ENCODE data around the gene AFDN.
A peak's percentile ranks its signal among the peaks of the same experiment; 100 is the strongest.
"Not testable (repeated sequence)": the region's sequence is repeated elsewhere in the genome, so short reads cannot be mapped to it uniquely, and the experiment has no call there.

Gene AFDN

GRCh38 chr6:167972193-167972592 is 145.5 kb downstream of the AFDN start:
- intact Hi-C loops (cut with DNase I), result no loop called here
- no peak for DNase-seq

DNA sequence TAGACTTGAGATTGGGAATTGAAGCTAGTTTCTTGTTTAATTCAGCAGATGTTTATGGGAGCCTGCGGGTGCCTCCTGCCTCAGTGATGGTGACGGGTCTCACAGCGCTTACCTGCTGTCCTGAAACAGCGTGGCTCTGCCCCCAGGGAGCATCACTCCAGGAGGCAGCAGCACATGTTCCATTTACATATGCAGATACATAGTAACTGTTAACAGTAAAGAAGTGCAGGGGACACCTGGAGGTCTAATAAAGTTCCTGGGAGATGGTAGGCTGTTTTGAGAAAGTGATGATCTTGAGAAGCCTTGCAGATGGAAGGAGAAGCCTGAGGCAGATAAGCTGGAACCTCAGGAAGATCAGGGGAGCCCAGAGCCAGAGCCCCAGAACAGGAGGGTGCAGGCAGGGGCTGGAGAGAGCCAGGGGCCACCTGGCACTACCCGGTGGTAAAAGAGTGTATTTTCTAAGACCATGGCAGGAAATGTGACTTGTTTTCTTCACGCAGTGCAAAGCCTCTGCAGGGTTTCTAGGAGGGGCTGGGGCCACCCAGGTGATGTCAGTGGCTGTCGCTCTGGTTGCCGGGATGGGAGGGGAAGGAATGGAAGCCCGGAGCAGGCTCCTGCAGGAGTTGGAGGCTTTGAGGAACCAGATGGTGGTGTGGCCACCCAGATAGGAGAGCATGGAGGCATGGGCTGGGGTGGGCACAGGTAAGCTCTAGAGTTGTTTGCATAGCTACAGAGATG is 146.6 kb downstream of the AFDN start:
- DNase-seq, result no peak
- intact Hi-C loops (cut with DNase I), result no loop called here

DNA sequence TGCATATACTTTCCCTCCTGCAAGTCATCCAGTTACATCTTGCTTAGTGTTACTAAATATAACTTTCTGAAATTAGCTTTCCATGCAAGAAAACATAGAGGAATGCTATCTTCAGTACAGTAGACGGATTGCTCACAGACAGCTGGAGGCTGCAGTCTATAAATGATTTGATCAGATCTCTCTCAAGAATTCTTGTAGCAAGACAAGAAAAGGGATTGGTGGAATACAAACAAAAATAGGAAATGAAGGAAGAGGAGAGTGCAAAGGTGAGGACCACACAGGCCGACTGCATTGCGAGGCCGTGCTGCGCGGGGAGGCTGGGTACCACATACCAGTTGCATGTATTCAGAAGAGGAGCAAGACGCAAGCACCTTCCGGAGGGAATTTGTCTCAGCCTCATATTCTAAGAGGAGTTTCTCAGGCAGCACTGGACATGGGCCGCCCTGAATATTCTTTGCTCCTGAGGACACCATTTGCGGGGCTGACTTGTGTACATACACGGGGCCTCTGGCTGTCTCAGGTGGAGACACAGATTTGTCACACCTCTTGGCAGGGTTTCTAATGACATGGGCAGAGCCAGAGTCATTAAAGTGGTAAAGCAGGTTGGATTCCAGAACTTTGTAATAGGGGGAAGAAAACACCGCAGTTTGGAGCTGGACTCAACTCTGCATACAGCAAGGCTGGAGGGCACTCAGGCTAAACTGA is 148.1 kb downstream of the AFDN start:
- intact Hi-C loops (cut with DNase I), result no loop called here
- DNase-seq, result no peak

DNA sequence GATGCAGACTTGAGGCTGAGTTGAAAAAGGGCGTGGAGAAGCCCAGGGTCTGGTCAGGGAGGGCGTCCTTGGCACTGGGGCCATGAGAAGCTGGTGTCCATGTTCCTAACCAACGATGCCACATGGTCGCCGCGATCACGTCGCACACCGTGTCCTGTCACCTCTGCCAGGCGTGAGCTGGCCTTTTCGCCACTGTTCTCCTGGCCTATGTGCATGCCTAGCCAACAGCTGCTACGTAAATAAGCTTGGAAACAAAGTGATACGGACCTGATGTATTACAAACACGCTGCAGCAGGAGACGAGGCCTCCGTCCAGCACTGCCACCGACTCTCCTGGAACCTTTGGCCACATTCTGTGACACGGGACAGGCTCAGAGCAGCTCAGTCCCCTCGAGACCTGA is 148.7 kb downstream of the AFDN start:
- no peak for DNase-seq
- intact Hi-C loops (cut with DNase I), result no loop called here

DNA sequence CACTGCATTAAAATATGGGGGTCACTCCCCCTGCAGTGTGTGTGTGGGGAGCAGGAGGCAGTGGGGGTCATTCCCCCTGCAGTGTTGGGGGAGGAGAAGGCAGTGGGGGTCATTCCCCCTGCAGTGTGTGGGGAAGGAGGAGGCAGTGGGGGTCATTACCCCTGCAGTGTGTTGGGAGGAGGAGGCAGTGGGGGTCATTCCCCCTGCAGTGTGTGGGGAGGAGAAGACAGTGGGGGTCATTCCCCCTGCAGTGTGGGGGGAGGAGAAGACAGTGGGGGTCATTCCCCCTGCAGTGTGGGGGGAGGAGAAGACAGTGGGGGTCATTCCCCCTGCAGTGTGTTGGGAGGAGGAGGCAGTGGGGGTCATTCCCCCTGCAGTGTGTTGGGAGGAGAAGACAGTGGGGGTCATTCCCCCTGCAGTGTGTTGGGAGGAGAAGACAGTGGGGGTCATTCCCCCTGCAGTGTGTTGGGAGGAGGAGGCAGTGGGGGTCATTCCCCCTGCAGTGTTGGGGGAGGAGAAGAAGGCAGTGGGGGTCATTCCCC is 149.5 kb downstream of the AFDN start:
- intact Hi-C loops (cut with DNase I); DNase-seq: not testable (repeated sequence)

- intact Hi-C loops (cut with DNase I), result no loop called here
- DNase-seq, result no peak
Observed at GRCh38 chr6:167976708-167977107, 150.0 kb downstream of the AFDN start.

DNA sequence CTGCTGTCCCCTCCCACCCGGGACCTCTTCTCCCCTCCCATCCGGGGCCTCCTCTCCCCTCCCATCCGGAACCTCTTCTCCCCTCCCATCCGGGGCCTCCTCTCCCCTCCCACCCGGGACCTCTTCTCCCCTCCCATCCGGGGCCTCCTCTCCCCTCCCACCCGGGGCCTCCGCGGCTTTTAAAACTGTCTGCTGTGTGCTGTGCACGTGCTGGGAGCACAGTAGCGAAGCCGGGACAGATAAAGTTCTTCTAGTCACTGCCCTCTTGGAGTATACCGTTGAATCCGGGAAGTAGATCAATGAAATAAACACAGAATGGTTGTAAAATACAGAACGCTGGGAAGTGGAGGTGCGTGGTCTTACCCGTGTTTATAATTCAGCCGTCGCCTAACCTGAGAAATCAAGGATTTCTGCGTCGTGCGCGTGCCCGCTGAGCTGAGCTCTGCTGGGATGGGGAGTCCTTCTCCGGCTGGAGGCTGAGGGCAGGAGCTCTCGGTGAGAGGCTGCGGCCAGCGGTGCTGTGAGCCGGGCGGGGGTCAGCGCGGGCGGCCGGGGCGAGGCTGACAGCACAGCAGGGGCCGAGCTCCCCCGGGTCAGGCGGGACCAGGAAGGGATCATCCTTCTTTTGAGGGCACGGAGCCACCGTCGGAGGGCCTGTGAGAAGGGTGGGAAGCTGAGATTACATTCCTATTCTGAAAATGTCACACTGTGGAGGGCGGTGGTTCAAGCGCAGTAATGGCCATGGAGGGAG is 151.2 kb downstream of the AFDN start:
- intact Hi-C loops (cut with DNase I), result no loop called here
- no peak for DNase-seq

DNA sequence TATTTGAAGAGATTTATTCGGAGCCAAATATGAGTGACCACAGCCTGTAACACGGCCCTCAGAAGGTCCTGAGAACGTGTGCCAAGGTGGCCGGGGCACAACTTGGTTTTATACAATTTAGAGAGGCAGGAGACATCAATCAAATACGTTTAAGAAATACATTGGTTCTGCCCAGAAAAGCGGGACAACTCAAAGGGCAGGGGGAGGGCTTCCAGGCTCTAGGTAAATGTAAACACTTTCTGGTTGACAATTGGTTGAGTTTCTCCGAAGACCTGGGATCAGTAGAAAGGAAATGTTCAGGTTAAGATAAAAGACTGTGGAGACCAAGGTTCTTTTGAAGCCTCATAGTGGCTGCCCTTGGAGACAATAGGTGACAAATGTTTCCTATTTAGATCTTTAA is 151.9 kb downstream of the AFDN start:
- DNase-seq, result no peak
- intact Hi-C loops (cut with DNase I), result no loop called here

DNA sequence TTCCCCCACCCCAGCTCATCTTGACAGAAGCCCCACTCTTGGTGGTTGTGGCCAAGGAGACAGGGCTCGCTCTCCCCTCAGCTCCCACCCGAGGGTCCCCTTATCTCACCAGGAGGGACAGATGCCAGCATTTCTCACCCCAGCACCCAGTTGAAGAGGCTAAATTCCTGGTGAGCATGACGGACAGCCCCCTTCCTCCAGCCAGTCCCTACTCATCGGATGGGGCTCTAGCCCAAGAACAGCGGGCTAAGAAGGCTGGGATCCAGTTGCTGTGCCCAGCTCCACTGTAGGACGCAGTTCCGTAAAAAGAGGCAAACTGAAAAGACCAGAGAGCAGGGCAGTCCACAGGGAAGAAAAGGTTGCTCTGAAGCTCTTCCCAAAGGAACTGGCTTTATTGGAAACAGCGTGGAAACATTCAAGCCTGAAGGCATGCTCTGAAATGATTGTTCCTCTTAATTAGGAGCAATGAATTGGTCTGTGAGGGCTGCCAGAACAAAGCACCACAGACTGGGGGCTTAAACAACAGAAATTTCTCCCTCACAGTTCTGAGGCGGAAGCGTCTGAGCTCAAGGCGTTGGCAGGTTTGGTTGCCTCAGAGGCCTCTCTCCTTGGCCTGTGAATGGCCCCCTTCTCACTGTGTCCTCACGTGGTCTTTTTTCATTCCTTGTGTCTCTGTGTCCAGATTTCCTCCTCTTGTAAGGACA is 152.9 kb downstream of the AFDN start:
- DNase-seq, result no peak

GRCh38 chr6:167980911-167981580 is 154.3 kb downstream of the AFDN start:
- DNase-seq, result no peak
- intact Hi-C loops (cut with DNase I), result no loop called here

More for the DNA sequence above, 152.9 kb downstream of the AFDN start:
- intact Hi-C loops (cut with DNase I), result no loop called here

DNA sequence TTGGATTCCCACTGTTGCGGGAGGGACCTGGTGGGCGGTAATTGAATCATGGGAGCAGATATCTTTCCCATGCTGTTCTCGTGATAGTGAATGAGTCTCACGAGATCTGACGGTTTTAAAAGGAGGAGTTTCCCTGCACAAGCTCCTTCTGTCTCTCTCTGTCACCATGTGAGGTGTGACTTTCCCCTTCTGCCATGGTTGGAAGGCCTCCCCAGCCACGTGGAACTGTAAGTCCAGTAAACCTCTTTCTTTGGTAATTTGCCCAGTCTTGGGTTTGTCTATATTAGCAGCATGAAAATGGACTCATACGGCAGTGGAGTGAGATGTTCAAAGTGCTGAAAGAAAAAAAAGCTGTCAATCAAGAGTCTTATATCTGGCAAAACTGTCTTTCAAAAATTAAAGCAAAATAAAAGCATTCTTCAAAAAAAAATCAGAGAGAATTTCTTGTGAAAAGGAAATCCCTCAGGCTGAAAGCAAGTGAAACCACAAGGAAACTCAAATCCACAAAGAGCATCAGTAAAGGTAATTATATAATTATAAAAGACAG is 155.3 kb downstream of the AFDN start:
- intact Hi-C loops (cut with DNase I), result no loop called here
- DNase-seq, result no peak

- intact Hi-C loops (cut with DNase I), result no loop called here
- no peak for DNase-seq
Observed at GRCh38 chr6:167984144-167984719, 157.5 kb downstream of the AFDN start.

DNA sequence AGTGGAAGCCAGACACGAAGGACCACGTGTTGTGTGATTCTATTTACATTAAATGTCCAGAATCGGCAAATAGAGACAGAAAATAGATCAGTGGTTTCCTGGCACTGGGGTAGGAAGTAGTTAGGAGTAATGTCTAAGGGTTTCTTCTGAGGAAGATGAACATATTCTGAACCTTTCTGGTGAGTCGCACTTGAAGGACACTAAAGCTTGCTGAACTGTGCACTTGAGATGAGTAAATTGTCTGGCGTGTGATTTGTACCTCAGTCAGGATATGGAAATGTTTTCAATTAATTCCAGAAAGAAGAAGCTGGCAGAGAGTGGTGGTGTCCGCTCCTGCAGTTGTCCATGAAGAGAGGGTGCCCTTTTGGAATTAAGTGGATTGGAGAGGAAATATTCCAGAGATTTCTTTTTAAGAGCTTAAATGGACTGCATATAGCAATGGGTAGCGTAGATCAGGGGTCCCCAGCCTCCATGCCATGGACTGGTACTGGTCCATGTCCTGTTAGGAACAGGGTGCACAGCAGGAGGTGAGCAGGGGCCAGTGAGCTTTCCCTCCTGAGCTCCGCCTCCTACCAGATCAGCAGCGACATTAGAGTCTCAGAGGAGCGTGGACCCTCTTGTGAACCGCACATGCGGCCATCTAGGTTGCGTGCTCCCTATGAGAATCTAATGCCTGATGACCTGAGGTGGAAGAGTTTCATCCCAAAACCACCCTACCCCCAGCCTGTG is 158.3 kb downstream of the AFDN start:
- intact Hi-C loops (cut with DNase I), result no loop called here
- DNase-seq, result no peak

GRCh38 chr6:167985911-167986595 is 159.3 kb downstream of the AFDN start:
- DNase-seq, result no peak
- intact Hi-C loops (cut with DNase I), result no loop called here

DNA sequence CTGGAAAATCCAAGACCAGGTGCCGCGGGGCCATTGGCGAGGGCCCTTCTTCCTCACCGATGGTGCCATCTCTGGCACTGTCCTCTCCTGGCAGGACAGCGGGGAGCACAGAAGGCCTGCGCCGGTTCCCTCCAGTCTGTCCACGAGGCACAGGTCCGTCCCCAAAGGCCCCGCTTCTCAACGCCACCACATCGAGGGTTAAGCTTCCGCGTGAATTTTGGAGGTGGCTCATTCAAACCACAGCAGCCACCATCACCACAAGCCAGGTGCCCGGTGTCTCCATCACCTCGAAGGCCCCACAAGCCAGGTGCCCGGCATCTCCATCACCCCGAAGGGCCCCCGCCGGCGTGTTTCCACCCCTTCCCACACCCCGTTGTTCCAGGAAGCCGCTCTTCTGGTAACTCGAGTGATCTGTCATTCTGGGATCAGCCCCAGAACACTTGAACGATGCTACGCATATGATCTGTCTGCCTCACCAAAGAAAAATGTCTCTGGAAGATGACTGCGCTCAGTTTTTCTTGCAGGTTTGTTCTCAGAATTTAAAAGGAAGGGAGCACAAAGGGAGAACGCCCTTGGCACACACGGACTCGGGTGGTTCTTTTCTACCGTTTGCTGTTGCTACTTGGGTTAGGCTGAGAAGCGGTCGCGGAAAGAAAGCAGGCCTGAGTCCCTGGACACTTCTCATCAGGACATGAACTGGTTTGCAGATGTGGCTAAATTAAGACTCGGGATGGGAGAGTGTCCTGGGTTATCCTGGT is 160.9 kb downstream of the AFDN start:
- intact Hi-C loops (cut with DNase I), result no loop called here
- DNase-seq, result peak in 1 of 10 donors; percentile 53

DNA sequence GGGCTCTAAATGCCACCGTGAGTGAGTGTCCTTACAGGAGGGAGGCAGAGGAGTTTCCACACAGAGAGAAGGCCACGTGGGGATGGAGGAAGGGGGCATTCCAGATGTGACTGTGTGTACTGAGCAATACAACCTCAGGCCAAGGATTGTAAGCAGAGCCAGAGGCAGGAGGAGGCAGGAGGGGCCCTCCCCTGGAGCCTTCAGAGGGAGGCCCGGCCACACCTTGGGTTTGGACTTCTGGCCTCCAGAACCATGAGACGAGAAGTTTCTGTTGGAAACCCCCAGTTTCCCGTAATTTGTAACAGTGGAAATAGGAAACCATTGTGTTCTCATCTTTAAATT is 161.4 kb downstream of the AFDN start:
- no peak for DNase-seq
- intact Hi-C loops (cut with DNase I), result no loop called here

Measured in posterior cingulate gyrus (tissue), 11 donors.